ENCODE data around the gene SOCS6. TPM values are rescaled to one million over a fixed set of nuclear protein-coding genes. Genes with fewer than 3 reads are reported as not detected.
"Not testable (repeated sequence)": the region's sequence is repeated elsewhere in the genome, so short reads cannot be mapped to it uniquely, and the experiment has no call there.

The SOCS6 gene
- total RNA-seq, 1 donor from 2014 or later = 39.0 TPM

GRCh38 chr18:70362258-70362657 lies 73.4 kb downstream of the SOCS6 start:
- Mint-ChIP-seq H3K9me3 (ENCODE audit: low read depth) (no peaks in the 10 kb centered on the region), H3K27me3 (no peaks in the 10 kb centered on the region), H3K4me1 (ENCODE audit: low read depth) (no peaks in the 10 kb centered on the region), H3K27ac (no peak overlapping the region), H3K36me3 (ENCODE audit: insufficient read depth) (no peaks in the 10 kb centered on the region), H3K4me3 (ENCODE audit: low read depth) (no peak overlapping the region)
- DNase-seq (ENCODE audit: low spot score, unreplicated experiment) = no peak
- TF ChIP-seq, protein P1, sequence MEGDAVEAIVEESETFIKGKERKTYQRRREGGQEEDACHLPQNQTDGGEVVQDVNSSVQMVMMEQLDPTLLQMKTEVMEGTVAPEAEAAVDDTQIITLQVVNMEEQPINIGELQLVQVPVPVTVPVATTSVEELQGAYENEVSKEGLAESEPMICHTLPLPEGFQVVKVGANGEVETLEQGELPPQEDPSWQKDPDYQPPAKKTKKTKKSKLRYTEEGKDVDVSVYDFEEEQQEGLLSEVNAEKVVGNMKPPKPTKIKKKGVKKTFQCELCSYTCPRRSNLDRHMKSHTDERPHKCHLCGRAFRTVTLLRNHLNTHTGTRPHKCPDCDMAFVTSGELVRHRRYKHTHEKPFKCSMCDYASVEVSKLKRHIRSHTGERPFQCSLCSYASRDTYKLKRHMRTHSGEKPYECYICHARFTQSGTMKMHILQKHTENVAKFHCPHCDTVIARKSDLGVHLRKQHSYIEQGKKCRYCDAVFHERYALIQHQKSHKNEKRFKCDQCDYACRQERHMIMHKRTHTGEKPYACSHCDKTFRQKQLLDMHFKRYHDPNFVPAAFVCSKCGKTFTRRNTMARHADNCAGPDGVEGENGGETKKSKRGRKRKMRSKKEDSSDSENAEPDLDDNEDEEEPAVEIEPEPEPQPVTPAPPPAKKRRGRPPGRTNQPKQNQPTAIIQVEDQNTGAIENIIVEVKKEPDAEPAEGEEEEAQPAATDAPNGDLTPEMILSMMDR (IDR thresholded peaks at IDR 0.05; ENCODE audit: unreplicated experiment) = no peak

DNA sequence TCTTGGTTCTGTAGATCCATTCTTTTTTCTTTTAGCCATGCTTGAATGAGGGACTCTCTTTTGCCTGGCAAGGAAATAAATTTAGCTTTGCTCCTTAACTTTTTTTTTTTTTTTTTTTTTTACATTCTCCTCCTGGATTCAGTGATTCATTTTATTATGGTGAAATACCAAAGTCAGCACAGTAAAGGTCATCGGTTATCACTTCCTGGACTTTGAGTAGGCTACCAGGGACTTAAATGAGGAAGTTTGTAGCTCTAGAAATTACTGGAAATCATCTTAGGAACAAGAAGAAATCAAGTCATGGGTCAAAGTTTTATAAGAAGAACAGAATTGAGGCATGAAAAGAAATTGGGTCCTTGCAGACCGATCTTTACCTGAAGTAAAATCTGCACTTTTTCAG lies 75.0 kb downstream of the SOCS6 start:
- no peaks in the 10 kb centered on the region for H3K36me3 Mint-ChIP-seq (ENCODE audit: insufficient read depth)
- H3K4me1 Mint-ChIP-seq (ENCODE audit: low read depth) = no peaks in the 10 kb centered on the region
- DNase-seq (ENCODE audit: low spot score, unreplicated experiment) = no peak
- H3K27me3 Mint-ChIP-seq = no peaks in the 10 kb centered on the region
- H3K4me3 Mint-ChIP-seq (ENCODE audit: low read depth) = no peak overlapping the region
- no peaks in the 10 kb centered on the region for H3K9me3 Mint-ChIP-seq (ENCODE audit: low read depth)
- no peak overlapping the region for H3K27ac Mint-ChIP-seq
- TF ChIP-seq, protein P1 (IDR thresholded peaks at IDR 0.05; ENCODE audit: unreplicated experiment) = no peak

DNA sequence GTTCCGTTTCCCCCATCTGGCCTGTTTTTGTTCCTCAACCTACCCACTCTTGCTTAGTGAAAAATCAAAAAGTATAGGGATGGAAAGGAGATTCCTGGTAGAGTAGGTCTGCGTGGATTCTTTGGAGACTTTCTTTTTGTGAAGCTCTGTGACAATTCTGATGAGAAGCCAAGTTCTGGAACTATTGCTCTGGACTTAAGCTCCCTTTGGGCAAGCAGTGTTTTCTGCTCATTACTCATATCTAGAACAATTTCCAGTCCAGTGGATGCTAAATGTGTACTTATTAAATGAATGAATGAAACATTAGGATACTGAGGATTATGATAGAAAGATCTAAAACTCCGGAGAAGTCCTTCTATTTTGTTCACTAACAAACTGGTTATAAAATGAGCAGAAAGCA lies 76.5 kb downstream of the SOCS6 start:
- no peak overlapping the region for H3K27ac Mint-ChIP-seq

DNA sequence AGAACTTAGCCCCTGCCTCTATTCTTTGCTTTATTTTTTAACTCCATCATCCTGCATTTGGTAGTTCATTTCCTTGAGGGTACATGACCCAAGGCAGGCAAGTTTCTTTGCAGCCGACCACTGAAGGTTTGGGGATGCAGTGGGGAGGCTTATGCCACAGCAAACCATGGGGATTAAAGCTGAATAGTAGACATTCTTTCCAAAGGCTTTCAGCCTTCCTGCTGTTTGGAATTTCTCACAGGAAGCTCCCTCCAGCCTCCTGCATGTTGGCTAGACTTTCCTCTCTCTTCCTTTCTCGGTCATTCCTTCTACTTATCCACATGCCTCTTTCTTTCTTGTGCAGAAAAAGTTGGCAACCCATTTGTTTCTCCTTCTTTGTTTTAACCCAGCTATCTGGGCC lies 77.3 kb downstream of the SOCS6 start:
- H3K36me3 Mint-ChIP-seq (ENCODE audit: insufficient read depth) = no peaks in the 10 kb centered on the region
- no peak for DNase-seq (ENCODE audit: low spot score, unreplicated experiment)
- peaks cover under 1% of the 10 kb centered on the region for H3K9me3 Mint-ChIP-seq (ENCODE audit: low read depth)
- H3K27ac Mint-ChIP-seq = no peak overlapping the region
- H3K4me3 Mint-ChIP-seq (ENCODE audit: low read depth) = no peak overlapping the region
- H3K4me1 Mint-ChIP-seq (ENCODE audit: low read depth) = no peaks in the 10 kb centered on the region
- no peaks in the 10 kb centered on the region for H3K27me3 Mint-ChIP-seq
- TF ChIP-seq, protein P1 (IDR thresholded peaks at IDR 0.05; ENCODE audit: unreplicated experiment) = no peak

More for the DNA sequence above, 76.5 kb downstream of the SOCS6 start:
- DNase-seq (ENCODE audit: low spot score, unreplicated experiment) = no peak
- H3K4me1 Mint-ChIP-seq (ENCODE audit: low read depth) = no peaks in the 10 kb centered on the region
- TF ChIP-seq, protein P1 (IDR thresholded peaks at IDR 0.05; ENCODE audit: unreplicated experiment) = no peak
- H3K27me3 Mint-ChIP-seq = no peaks in the 10 kb centered on the region
- H3K36me3 Mint-ChIP-seq (ENCODE audit: insufficient read depth) = no peaks in the 10 kb centered on the region
- no peaks in the 10 kb centered on the region for H3K9me3 Mint-ChIP-seq (ENCODE audit: low read depth)
- no peak overlapping the region for H3K4me3 Mint-ChIP-seq (ENCODE audit: low read depth)

DNA sequence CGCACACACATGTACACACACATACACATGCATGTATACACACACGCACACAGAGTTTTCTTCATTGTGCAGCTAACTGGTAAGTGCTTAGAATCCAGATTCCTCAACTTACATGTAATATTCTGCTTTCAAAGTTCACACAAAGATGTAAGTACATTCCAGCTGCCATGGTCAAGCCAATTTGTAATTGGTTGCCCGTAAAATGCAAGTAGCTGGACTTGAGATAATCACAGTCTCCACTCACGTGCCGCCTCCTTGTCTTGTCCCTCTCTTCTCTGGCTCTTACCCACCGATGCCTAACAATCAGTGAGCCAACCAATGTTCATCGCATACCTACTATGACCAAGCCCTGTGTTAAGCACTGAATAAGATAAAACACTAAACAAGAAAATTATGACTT lies 77.8 kb downstream of the SOCS6 start:
- Mint-ChIP-seq H3K27me3 (no peaks in the 10 kb centered on the region), H3K27ac (no peak overlapping the region), H3K9me3 (ENCODE audit: low read depth) (peaks cover 3% of the 10 kb centered on the region), H3K4me3 (ENCODE audit: low read depth) (no peak overlapping the region), H3K36me3 (ENCODE audit: insufficient read depth) (peaks cover 1% of the 10 kb centered on the region), H3K4me1 (ENCODE audit: low read depth) (peaks cover 1% of the 10 kb centered on the region)
- DNase-seq (ENCODE audit: low spot score, unreplicated experiment) = no peak
- TF ChIP-seq, protein P1 (IDR thresholded peaks at IDR 0.05; ENCODE audit: unreplicated experiment) = no peak

- H3K27ac Mint-ChIP-seq; H3K36me3 Mint-ChIP-seq (ENCODE audit: insufficient read depth): not testable (repeated sequence)
Observed at GRCh38 chr18:70367344-70367743, 78.5 kb downstream of the SOCS6 start.

More at GRCh38 chr18:70367344-70367743, 78.5 kb downstream of the SOCS6 start:
- H3K4me1 Mint-ChIP-seq (ENCODE audit: low read depth); H3K4me3 Mint-ChIP-seq (ENCODE audit: low read depth); H3K27me3 Mint-ChIP-seq; H3K9me3 Mint-ChIP-seq (ENCODE audit: low read depth); DNase-seq (ENCODE audit: low spot score, unreplicated experiment): not testable (repeated sequence)
